GM12873 (cell line): ENCODE measurements around the gene GAA.

Experiments
- TF ChIP-seq, protein P1 (sequence below): IDR thresholded peaks from 2 replicates; pipeline ENCODE4 v1.5.1; 2012; ENCODE audit warnings: low read depth, mild to moderate bottlenecking, moderate library complexity, low read length, control low read depth; ENCODE audit not compliant: insufficient read depth; ENCODE audit errors: missing control alignments

GAA gene

DNA sequence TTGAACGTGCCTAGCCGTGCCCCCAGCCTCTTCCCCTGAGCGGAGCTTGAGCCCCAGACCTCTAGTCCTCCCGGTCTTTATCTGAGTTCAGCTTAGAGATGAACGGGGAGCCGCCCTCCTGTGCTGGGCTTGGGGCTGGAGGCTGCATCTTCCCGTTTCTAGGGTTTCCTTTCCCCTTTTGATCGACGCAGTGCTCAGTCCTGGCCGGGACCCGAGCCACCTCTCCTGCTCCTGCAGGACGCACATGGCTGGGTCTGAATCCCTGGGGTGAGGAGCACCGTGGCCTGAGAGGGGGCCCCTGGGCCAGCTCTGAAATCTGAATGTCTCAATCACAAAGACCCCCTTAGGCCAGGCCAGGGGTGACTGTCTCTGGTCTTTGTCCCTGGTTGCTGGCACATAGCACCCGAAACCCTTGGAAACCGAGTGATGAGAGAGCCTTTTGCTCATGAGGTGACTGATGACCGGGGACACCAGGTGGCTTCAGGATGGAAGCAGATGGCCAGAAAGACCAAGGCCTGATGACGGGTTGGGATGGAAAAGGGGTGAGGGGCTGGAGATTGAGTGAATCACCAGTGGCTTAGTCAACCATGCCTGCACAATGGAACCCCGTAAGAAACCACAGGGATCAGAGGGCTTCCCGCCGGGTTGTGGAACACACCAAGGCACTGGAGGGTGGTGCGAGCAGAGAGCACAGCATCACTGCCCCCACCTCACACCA is 724 bp downstream of the GAA start:
- TF ChIP-seq, protein P1, sequence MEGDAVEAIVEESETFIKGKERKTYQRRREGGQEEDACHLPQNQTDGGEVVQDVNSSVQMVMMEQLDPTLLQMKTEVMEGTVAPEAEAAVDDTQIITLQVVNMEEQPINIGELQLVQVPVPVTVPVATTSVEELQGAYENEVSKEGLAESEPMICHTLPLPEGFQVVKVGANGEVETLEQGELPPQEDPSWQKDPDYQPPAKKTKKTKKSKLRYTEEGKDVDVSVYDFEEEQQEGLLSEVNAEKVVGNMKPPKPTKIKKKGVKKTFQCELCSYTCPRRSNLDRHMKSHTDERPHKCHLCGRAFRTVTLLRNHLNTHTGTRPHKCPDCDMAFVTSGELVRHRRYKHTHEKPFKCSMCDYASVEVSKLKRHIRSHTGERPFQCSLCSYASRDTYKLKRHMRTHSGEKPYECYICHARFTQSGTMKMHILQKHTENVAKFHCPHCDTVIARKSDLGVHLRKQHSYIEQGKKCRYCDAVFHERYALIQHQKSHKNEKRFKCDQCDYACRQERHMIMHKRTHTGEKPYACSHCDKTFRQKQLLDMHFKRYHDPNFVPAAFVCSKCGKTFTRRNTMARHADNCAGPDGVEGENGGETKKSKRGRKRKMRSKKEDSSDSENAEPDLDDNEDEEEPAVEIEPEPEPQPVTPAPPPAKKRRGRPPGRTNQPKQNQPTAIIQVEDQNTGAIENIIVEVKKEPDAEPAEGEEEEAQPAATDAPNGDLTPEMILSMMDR = no peak

DNA sequence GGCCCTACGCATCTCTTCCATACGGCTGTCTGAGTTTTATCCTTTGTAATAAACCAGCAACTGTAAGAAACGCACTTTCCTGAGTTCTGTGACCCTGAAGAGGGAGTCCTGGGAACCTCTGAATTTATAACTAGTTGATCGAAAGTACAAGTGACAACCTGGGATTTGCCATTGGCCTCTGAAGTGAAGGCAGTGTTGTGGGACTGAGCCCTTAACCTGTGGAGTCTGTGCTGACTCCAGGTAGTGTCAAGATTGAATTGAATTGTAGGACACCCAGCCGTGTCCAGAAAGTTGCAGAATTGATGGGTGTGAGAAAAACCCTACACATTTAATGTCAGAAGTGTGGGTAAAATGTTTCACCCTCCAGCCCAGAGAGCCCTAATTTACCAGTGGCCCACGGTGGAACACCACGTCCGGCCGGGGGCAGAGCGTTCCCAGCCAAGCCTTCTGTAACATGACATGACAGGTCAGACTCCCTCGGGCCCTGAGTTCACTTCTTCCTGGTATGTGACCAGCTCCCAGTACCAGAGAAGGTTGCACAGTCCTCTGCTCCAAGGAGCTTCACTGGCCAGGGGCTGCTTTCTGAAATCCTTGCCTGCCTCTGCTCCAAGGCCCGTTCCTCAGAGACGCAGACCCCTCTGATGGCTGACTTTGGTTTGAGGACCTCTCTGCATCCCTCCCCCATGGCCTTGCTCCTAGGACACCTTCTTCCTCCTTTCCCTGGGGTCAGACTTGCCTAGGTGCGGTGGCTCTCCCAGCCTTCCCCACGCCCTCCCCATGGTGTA is 1.5 kb downstream of the GAA start:
- TF ChIP-seq, protein P1 = no peak

DNA sequence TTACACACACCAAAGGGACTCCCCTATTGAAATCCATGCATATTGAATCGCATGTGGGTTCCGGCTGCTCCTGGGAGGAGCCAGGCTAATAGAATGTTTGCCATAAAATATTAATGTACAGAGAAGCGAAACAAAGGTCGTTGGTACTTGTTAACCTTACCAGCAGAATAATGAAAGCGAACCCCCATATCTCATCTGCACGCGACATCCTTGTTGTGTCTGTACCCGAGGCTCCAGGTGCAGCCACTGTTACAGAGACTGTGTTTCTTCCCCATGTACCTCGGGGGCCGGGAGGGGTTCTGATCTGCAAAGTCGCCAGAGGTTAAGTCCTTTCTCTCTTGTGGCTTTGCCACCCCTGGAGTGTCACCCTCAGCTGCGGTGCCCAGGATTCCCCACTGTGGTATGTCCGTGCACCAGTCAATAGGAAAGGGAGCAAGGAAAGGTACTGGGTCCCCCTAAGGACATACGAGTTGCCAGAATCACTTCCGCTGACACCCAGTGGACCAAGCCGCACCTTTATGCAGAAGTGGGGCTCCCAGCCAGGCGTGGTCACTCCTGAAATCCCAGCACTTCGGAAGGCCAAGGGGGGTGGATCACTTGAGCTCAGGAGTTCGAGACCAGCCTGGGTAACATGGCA is 2.2 kb downstream of the GAA start:
- TF ChIP-seq, protein P1 = no peak

DNA sequence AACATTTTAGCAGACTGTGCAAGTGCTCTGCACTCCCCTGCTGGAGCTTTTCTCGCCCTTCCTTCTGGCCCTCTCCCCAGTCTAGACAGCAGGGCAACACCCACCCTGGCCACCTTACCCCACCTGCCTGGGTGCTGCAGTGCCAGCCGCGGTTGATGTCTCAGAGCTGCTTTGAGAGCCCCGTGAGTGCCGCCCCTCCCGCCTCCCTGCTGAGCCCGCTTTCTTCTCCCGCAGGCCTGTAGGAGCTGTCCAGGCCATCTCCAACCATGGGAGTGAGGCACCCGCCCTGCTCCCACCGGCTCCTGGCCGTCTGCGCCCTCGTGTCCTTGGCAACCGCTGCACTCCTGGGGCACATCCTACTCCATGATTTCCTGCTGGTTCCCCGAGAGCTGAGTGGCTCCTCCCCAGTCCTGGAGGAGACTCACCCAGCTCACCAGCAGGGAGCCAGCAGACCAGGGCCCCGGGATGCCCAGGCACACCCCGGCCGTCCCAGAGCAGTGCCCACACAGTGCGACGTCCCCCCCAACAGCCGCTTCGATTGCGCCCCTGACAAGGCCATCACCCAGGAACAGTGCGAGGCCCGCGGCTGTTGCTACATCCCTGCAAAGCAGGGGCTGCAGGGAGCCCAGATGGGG is 3.1 kb downstream of the GAA start:
- TF ChIP-seq, protein P1 = no peak

DNA sequence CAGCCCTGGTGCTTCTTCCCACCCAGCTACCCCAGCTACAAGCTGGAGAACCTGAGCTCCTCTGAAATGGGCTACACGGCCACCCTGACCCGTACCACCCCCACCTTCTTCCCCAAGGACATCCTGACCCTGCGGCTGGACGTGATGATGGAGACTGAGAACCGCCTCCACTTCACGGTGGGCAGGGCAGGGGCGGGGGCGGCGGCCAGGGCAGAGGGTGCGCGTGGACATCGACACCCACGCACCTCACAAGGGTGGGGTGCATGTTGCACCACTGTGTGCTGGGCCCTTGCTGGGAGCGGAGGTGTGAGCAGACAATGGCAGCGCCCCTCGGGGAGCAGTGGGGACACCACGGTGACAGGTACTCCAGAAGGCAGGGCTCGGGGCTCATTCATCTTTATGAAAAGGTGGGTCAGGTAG is 3.6 kb downstream of the GAA start:
- TF ChIP-seq, protein P1 = no peak

DNA sequence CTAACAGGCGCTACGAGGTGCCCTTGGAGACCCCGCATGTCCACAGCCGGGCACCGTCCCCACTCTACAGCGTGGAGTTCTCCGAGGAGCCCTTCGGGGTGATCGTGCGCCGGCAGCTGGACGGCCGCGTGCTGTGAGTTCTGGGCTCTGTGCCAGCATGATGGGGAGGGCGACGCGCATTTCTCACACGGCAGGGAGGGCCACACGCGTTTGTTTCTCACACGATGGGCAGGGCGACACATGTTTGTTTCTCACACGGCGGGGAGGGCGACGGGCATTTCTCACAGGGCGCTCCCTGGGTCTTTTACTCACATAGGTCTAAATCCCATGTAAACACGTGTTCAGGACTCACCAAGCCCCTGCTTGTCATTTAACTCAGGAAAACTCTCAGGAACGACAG is 4.4 kb downstream of the GAA start:
- TF ChIP-seq, protein P1 = no peak

DNA sequence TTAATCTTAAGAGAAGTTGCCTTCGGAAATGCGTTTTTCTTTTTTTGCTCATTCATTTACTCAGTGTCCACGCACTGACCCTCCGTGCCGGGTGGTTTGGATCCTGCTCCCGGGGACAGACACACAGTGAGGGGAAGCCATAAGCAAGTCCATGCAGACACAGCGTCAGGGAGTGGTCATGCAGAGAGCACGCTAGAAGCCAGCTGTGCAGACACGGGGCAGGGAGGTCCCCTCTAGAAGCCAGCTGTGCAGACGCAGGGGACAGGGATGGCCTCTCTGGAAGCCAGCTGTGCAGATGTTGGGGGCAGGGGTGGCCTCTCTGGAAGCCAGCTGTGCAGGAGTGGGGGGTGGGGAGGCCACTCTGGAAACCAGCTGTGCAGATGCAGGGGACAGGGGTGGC is 4.8 kb downstream of the GAA start:
- TF ChIP-seq, protein P1 = no peak
